ENCODE results near the gene HADHA. TPM values are rescaled to one million over a fixed set of nuclear protein-coding genes. Genes with fewer than 3 reads are reported as not detected.
A peak's percentile ranks its signal among the peaks of the same experiment; 100 is the strongest.

HADHA gene
- total RNA-seq, 1 donor from 2014 or later, result 162 TPM

DNA sequence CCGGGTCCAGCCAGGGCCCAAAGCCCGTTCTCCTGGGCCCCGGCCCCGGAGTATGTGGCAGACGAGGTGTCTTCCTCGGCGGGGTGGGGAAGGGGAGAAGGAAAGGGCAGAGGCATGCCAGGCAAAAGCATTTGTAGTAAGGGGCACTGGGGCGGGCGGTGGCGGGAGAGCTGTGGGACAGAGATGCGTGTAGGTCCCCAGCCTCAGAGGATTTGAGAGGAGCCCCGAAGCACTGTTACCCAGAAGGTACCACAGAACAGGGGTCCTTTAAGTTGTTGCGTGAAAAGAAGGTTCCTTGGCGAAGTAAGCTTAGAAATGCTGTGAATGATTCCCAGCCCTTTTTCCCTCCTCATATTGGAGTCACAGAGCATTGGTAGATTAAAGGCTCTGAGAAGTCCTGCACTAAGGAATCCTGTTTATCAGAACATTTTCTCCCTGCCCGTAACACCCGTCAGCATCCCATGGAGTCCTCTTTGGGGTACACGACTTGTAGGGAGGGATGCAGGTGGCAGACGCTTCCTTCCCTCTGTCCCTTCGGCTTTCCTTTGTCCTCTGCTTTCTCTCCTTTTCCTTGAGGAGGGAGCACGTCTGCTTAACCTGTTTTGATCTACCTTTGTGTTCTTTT is 59.0 kb downstream of the HADHA start:
- peak overlapping the region; percentile 8 for H3K27ac Mint-ChIP-seq (ENCODE audit: unreplicated experiment)
- H3K27me3 Mint-ChIP-seq (ENCODE audit: unreplicated experiment), result peaks cover 21% of the 10 kb centered on the region
- H3K9me3 Mint-ChIP-seq (ENCODE audit: unreplicated experiment), result no peaks in the 10 kb centered on the region
- peak overlapping the region; percentile 81 for H3K4me3 Mint-ChIP-seq (ENCODE audit: unreplicated experiment)
- H3K4me1 Mint-ChIP-seq (ENCODE audit: unreplicated experiment), result peaks cover 13% of the 10 kb centered on the region
- TF ChIP-seq, protein P1, sequence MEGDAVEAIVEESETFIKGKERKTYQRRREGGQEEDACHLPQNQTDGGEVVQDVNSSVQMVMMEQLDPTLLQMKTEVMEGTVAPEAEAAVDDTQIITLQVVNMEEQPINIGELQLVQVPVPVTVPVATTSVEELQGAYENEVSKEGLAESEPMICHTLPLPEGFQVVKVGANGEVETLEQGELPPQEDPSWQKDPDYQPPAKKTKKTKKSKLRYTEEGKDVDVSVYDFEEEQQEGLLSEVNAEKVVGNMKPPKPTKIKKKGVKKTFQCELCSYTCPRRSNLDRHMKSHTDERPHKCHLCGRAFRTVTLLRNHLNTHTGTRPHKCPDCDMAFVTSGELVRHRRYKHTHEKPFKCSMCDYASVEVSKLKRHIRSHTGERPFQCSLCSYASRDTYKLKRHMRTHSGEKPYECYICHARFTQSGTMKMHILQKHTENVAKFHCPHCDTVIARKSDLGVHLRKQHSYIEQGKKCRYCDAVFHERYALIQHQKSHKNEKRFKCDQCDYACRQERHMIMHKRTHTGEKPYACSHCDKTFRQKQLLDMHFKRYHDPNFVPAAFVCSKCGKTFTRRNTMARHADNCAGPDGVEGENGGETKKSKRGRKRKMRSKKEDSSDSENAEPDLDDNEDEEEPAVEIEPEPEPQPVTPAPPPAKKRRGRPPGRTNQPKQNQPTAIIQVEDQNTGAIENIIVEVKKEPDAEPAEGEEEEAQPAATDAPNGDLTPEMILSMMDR (IDR thresholded peaks at IDR 0.05; ENCODE audit: unreplicated experiment), result no peak
- no peak for DNase-seq (ENCODE audit: low spot score)
- peaks cover 12% of the 10 kb centered on the region for H3K36me3 Mint-ChIP-seq (ENCODE audit: low read depth, unreplicated experiment)

DNA sequence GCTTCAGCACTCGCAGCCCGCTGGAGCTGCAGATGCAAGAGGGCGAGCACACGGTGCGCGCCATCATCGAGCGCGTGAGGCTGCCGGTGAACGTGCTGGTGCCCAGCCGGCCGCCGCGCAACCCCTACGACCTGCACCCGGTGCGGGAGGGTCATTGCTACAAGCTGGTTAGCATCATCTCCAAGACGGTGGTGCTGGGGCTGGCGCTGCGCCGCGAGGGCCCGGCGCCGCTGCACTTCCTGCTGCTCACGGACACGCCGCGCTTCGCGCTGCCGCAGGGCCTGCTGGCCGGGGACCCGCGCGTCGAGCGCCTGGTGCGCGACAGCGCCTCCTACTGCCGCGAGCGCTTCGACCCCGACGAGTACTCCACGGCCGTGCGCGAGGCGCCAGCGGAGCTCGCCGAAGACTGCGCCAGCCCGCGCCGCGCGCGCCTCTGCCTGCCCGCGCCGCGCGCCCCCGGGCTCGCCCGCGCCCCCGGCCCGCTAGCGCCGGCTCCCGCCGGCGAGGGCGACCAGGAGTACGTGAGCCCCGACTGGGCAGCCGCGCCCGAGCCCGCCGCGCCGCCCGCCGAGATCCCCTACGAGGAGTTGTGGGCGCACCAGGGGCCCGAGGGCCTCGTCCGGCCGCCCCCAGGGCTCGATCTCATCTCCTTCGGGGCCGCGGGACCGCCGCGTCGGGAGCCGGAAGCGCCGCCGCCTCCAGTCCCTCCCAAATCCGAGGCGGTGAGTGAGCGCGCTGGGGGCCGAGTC is 59.7 kb downstream of the HADHA start:
- Mint-ChIP-seq H3K27ac (ENCODE audit: unreplicated experiment) (no peak overlapping the region), H3K4me1 (ENCODE audit: unreplicated experiment) (peaks cover 18% of the 10 kb centered on the region), H3K36me3 (ENCODE audit: low read depth, unreplicated experiment) (peaks cover 12% of the 10 kb centered on the region), H3K9me3 (ENCODE audit: unreplicated experiment) (no peaks in the 10 kb centered on the region), H3K27me3 (ENCODE audit: unreplicated experiment) (peaks cover 24% of the 10 kb centered on the region), H3K4me3 (ENCODE audit: unreplicated experiment) (no peak overlapping the region)
- peak; percentile 91 for DNase-seq (ENCODE audit: low spot score)
- TF ChIP-seq, protein P1 (IDR thresholded peaks at IDR 0.05; ENCODE audit: unreplicated experiment), result no peak

DNA sequence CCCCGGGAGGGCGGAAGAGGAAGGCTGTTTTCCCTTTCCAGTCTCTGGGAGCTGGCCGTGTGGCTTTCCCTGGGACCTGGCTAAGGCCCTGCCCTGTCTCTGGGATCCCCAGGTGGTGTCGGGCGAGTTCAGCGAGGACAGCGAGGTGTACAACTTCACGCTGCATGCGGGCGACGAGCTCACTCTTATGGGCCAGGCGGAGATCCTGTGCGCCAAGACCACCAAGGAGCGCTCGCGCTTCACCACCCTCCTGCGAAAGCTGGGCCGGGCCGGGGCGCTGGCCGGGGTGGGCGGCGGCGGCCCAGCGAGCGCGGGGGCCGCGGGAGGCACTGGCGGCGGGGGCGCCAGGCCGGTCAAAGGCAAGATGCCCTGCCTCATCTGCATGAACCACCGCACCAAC is 60.3 kb downstream of the HADHA start:
- Mint-ChIP-seq H3K27ac (ENCODE audit: unreplicated experiment) (no peak overlapping the region), H3K9me3 (ENCODE audit: unreplicated experiment) (no peaks in the 10 kb centered on the region), H3K4me3 (ENCODE audit: unreplicated experiment) (peak overlapping the region; percentile 90), H3K4me1 (ENCODE audit: unreplicated experiment) (peaks cover 21% of the 10 kb centered on the region), H3K36me3 (ENCODE audit: low read depth, unreplicated experiment) (peaks cover 8% of the 10 kb centered on the region), H3K27me3 (ENCODE audit: unreplicated experiment) (peaks cover 21% of the 10 kb centered on the region)
- TF ChIP-seq, protein P1 (IDR thresholded peaks at IDR 0.05; ENCODE audit: unreplicated experiment), result no peak
- no peak for DNase-seq (ENCODE audit: low spot score)

DNA sequence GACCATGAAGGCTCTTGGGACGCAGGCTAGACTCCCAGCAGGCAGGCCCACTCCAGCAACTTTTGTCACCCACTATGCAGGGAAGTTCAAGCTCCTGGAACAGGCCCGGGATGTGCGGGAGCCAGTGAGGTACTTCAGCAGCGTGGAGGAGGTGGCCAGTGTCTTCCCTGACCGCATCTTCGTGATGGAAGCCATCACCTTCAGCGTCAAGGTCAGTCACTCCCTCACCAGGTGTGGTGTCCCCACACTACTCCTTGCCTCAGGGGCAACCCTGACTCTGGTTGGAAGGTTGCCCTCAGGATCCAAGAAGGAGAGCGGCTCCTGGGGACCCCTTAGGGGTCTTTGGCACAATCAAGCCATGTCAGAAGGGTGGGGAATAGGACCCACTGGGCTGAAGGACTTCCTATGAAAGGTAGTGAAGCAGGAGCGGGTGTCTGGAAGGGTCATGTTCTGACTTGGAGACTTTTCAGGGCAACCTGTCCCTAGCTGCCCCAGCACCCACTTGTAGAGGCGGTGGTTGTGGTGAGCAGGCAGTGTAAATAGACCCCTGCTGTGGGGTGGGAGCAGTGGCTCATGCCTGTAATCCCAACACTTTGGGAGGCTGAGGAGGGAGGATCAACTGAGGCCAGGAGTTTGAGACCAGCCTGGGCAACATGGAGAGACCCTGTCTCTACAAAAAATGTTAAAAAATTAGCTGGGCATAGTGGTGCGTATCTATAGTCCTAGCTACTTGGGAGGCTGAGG is 61.4 kb downstream of the HADHA start:
- TF ChIP-seq, protein P1 (IDR thresholded peaks at IDR 0.05; ENCODE audit: unreplicated experiment), result no peak
- no peak for DNase-seq (ENCODE audit: low spot score)
- no peak overlapping the region for H3K27ac Mint-ChIP-seq (ENCODE audit: unreplicated experiment)
- H3K4me1 Mint-ChIP-seq (ENCODE audit: unreplicated experiment), result peaks cover 21% of the 10 kb centered on the region
- peaks cover 4% of the 10 kb centered on the region for H3K36me3 Mint-ChIP-seq (ENCODE audit: low read depth, unreplicated experiment)
- peaks cover 18% of the 10 kb centered on the region for H3K27me3 Mint-ChIP-seq (ENCODE audit: unreplicated experiment)
- H3K4me3 Mint-ChIP-seq (ENCODE audit: unreplicated experiment), result no peak overlapping the region
- no peaks in the 10 kb centered on the region for H3K9me3 Mint-ChIP-seq (ENCODE audit: unreplicated experiment)

Measured in endothelial cell (in vitro differentiated cells).